HG03175 (cell line): ENCODE results near the gene NBEA.

Experiments
- ATAC-seq: cut with Tn5 transposase; IDR thresholded peaks from one replicate; pipeline ENCODE4 v1.9.1; 2021; ENCODE audit warnings: mild to moderate bottlenecking, moderate library complexity; ENCODE audit not compliant: unreplicated experiment

The NBEA gene

DNA sequence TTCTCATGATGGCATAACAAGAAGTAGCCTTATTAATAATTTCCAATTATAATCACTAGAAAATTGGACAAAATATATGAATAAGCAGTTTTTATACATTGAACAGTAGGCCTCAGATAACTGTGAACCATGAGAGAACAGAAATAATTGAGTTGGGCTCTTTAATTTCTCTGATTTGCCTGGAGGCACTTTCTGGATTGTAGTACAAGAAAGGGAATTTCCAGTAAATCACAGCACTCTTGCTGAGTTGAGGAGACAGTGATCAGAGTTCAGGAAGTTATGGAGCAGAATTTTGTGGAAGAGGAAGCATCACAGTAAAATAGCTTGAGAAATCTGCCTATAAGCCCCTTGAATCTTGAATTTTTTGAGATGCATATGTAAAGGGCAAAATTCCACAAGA, 318.2 kb downstream of the NBEA start:
- no peak for ATAC-seq

DNA sequence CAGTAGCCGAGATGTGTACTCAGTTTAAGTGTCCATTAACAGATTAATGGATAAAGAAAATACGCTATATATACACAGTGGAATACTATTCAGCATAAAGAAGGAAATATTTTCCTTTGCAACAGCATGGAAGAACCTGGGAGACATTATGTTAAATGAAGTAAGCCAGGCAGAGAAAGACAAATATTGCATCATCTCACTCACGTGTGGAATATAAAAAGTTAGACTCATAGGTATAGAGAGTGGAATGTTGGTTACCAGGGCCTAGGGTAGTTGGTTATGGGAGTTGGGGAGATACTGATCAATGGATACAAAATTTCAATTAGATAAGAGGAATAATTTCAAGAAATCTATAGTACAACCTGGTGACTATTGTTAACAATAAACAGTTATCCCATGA, 324.3 kb downstream of the NBEA start:
- no peak for ATAC-seq

DNA sequence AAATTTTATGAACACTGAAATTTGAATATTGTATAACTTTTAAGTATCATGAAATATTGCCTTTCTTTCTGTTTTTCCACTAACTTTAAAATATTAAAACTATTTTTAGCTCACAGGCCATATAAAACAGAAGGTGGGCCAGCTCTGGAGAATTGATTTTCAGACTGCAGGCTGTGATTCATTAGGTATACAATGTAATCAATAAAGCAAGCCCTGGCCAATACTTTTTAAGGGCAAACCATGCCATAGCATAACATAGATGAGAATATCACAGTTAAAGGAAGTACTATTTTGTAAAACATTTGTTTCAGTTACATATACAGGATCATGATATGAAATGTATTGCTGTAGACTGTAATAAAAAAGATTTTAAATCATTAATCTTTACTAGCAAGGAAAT, 336.8 kb downstream of the NBEA start:
- no peak for ATAC-seq

DNA sequence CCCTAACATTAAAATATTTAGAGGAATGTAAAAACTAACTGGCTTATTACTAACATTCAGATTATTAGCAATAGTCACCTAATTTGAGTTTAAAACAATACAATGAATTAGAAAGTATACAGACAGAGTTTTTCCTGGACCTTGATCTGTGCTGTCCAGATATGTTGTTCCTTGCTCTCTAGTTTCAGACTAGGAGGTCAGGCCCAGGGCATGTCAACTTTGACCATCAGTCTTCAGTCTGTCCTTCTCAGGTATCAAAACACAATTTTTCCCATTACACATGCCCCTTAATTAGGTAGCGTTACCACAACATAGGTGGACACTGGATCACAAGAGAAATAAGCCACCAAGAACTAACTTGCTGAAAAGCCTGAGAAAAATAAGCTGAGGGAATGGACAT, 337.4 kb downstream of the NBEA start:
- ATAC-seq, result no peak

DNA sequence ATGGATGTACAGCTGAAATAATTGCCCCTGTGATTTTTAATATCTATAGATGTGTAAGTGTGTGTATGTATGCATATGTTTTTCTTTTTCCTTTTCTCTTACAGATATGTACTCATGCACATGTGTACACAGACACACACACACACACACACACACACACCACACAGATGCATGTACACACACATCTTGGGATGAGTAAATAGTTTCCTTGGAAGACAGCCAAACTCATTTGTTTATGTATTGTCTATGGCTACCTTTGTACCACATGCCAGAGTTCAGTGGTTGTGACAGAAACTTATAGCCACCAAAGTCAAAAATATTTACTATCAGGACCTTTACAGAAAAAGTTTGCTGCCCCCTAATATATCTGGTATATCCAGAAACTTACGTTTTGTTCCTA, 341.8 kb downstream of the NBEA start:
- no peak for ATAC-seq

DNA sequence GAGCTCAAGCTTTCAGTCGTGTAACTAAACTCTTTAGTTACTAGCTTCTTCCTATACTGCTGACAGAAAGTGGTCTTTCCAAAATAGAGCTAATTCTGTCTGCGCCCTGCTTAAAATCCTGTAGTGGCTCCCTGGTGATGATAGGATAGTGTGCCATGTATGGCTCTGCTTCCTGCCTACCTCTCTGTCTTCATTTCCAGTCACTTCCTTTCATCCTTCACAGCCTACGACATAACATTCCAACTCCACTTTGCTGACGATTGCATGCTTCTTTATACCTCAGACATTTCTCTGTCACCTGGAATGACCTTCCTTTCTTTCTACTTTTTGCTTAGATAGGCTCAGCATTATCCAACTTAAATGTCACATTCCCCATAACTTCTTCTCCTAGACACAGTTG, 343.6 kb downstream of the NBEA start:
- no peak for ATAC-seq

DNA sequence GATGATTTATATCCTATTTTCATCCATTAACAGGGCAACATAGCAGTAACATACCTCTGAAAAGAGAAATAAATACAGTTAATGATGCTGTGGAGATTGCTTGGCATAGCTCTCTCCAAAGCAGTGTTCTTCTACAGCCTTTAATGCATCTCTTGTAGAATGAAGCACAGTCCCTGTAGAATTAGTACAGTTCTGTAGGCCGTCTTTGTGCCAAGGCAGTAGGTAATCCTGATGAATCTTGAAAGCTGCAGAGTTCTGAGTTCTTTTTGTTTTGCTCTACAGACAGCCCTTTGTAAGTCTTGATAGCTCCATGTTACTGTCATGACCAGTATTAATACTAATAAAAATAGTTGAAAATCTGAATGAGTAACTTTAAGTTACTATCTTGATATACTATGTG, 350.3 kb downstream of the NBEA start:
- no peak for ATAC-seq

DNA sequence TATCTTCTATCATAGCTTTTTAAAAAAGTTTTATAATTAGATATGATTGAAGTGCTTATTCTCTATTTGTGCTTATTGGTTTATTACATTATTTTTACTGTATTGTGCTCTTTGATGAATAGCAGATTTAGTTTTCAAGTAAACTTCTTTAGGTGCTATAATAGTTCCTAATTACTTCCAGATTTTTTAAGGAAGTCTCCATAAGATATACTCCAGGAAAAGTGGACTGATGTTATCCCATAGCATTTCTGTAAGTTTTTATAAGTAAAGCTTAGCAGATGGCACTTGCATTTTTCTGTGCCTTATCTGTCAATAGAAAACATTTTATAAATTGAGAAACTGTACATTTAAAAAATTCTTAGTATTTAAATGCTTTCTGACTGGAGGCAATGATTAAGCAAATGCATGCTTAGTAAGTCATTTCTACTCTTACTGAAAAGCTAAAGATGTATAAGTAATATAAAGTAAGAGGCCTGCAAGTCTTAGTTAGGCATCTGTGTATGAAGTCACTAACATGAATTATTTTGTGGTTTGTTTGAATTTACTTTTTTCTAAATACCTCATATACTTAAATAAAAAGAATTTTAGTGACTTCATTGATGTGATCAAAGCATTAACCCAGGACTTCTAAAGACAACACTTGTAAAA, 351.6 kb downstream of the NBEA start:
- no peak for ATAC-seq

DNA sequence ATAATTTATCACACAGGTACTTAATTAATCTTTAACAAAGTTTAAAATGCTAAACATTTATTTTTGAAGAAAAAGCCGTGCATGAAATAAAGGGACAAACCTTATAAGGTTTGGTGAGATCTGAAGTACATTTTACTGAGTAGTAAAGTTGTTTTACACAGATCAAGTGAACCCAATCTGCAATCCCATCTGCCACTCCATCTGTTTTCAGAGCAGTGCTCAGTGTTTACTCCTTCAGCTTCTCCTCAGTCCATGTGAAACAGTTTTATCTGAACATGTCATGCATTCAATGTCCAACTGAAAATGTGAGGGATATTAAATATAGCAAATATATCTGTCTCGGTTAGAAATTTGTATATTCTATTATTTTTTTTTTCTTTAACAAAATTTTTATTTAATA, 367.6 kb downstream of the NBEA start:
- no peak for ATAC-seq

DNA sequence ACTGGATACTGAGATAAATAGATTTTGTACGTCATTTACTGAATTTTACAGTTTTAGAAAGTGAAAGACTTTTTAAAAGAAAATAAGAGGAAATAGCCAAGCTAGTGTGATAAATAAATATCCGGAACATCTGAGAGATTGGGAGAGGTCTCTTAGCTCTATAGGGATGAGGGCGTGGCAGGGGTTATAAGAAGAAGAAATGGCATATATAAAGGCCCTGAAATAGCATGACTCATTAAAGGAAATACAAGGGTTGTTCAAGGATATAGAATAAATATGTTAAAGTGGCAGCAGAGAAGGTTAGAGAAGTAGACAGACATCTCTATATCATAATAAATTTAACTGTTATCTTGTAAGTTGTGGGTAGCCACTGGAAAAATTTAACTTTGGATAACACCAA, 390.1 kb downstream of the NBEA start:
- no peak for ATAC-seq

DNA sequence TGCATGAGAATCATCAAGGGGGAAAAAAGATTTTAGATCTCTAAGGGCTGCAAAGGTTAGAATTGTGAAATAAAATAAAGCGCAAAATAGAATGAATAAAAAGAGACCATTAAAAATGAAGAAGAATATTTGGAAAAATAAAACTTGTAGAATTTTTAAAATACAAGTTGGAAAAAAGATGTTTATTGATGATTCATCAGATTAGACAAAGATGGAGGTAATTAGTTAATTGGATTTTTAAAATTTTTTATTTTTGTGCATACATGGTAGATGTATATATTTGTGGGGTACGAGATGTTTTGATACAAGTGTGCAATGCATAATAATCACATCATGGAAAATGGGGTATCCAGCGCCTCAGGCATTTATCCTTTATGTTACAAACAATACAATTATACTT, 391.1 kb downstream of the NBEA start:
- no peak for ATAC-seq

DNA sequence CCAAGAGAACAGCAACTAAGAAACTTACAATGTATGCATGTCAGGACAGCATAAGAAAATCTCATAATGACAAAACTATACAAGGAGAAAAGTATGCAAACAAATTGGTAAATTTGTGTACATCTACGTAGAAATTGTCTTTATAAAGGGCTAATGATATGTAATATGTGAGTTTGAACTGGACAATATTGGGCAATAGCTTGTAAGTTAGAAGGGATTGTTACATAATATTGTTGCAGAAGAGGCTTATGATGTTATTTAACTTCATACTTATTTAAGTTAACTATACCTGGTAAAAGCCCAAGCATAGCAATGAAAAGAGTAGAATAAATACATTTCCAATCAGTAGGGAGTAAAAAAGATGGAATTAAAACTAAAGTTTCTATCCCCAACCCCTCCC, 400.4 kb downstream of the NBEA start:
- no peak for ATAC-seq

DNA sequence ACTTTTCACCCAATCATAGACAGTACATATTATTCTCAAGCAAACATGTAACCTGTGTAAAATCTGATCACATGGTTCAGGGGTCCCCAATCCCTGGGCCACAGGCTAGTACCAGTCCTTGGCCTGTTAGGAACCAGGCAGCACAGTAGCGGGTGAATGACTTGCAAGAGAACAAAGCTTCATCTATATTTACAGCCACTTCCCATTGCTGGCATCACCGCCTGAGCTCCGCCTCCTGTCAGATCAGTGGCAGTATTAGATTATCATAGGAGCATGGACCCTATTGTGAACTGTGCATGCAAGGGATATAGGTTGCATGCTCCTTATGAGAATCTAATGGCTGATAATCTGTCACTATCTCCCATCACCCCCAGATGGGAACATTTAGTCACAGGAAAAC, 401.3 kb downstream of the NBEA start:
- ATAC-seq, result no peak

DNA sequence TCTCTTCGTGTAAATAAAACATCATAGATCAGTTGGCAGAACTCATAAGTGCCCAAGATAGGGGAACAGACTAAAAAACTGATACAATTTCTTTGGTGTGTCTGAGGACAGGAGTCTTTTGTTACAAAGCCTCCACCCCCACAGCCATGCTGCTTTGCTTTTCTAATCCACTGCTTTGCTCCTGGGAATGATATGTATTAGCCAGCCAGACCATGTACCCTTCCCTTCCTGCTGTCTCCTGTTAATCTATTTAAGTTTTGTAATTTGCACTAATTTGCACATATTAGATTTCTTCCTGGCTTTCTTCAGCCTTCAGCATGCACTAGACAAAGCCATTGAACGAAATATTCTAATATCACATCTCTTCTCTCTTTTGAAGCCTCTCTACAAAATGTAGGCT, 403.9 kb downstream of the NBEA start:
- no peak for ATAC-seq

DNA sequence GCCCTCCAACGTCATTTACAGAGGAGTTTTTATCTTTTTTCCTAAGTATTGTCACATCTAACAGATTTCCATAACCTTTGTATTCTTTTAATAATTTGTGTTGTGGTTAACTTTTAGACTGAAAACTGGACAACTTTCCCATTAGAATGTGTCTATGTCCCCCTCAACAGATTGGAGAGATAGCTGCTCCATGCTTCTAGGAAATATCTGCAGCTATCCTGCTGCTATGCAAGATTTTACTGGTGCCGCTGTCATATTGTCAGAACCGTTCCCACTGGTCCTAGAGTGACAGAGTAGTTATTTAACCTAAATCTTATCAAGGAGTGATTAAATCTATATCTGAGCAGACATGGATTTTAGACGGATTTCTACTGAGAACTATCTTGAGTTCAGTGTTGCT, 404.4 kb downstream of the NBEA start:
- no peak for ATAC-seq

DNA sequence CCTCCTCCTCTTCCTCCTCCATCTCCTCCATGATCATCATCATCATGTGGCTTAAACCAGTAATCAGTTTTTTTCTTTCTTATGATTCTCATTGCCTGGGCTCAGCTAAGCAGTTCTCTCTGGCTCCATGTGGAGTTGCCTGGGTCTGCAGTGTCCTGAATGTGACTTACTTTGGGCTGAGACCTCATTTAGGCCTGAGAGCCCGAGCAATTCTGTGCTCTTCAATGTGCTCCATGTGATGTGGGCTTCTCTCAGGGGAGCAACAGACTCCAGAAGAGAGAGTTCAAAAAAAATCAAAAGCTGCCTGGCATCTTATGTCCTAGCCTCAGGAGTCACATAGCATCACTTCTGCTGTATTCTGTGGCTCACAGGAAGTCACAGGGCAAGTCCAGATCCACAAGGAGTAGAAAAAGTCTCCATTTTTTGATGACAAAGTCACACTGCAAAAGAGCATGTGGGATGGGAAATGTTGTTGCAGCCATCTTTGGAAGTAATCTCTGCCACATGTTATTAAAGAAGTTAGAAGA, 405.7 kb downstream of the NBEA start:
- ATAC-seq, result no peak

DNA sequence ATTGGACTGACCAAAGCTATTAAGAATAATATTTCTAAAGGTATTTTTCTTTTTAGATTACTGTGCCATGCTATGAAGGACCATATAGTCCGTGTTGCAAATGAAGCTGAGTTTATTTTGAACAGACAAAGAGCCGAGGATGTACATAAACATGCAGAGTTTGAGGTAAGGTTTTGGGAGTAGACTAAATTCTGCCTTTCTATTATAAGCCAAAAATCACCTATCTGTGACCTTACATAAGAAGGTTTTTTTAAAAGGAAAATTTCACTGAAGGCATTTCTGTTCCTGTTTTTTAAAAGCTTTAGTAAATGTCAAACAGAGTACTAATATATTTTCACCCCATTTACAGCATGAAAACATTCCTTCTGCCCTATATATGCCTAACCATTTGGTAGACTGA, 407.0 kb downstream of the NBEA start:
- no peak for ATAC-seq

DNA sequence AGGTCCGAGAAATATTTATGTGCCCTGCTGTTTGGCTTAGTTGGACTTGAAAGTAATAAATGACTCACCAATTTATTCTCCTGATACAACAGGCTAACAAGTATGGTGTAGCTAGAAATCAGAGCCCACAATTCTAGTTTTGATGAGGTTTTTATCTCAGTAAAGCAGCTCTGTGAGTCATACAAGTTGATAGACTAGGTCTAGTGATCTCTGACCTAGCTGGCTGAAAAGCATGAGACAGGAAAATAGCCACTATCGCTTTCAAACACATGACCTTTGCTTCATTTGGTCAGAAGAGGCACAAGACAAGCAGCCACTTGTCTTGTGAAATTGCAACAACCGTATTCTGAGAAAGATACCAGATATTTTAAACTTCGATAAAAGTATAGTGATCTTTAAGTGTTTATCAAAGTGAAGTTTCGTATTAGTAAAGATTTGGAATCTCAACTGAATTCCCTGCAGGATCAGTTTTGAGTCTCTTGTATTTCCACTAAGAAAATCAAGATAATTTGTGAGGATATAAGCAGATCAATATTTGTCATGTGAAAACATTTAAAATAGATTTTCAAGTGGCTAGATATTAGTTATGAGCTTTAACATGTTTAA, 407.7 kb downstream of the NBEA start:
- peak; percentile 81 for ATAC-seq

DNA sequence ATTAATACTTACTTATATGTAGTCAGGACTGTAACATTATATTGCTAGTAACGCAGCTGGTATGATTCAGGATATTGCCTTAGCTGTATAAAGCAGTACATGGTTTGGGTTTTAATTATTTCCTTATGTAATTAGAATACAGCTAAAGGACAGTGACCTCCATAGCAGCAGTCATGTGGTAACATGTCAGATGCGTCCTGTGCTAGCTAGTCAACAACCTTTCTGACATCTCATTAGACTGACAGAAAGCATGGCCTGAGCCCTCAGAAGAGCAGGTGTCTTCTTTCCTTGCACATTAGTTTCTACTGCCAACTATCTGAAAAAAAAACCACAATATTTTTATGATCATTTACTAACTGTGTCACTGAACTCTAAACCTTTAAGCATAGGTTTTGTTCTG, 412.2 kb downstream of the NBEA start:
- ATAC-seq, result no peak

DNA sequence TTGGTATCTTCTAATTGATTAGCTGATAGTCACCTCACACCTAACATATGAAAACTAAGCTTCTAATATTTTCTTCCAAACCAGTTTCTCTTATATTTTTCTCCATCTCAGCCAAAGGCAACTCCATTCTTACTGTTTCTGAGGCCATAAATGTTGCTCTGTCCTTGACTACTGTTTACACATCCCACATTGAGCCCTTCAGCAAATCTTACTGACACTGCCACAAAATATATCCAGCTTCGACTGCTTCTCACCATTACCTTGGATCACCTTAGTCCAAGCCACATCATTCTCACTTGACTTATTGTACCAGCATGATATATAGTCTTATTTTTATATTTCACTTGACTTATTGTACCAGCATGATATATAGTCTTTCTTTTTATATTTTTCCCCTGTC, 412.8 kb downstream of the NBEA start:
- ATAC-seq, result no peak

DNA sequence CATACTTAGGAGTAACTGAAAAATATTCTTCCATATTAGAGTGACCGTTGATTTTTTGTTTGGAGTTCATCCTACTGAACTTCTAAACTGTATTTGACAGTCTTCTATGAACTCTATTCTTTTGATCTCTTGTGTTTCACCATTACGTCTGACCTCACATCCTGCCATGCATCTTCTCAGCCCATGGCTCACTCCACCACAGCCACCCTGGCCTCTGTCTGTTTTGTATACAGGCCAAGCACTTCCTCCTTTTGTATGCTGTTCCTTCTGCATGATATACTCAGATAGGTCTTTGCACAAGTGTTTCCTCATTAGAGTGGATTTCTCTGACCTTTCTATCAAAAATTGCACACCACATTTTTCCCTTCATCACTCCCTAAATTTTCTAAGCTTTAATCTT, 414.5 kb downstream of the NBEA start:
- no peak for ATAC-seq

DNA sequence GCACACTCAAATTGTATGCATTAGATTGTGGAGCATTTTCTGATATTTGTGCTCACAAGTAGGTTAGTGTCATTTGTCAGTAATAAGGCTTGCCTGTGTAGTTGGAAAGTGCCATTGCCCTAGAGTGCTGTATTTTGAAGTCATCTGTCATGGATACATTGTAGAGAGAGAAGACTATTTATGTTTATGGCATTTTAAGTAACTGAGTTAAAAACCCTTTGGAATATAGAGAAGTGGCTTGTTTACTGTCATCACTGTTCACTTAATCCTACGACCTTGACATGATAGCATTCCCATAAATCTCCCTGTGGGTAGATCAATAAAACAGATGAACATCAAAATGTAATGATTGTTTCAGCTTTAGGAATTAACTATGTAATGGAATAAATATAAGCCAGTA, 423.8 kb downstream of the NBEA start:
- ATAC-seq, result no peak

DNA sequence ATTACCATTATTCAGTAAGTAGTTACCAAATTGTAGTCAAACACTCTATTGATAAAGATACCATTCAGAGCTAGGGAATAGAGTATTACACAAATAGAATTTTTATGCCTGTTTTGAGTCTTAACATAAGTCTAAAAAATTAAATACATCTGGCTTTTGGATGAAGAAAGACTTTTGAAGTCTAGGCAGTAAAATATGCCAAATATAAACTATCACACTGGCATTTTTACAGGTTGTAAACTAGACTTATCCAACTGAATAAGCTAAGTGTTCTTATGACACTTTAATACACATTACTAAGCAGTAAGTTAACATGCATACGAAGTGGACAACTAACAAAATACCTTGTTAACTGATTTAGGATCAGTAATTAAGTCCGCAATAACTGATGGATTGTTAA, 425.5 kb downstream of the NBEA start:
- ATAC-seq, result no peak
